Purkinje cell (primary cell): ENCODE data around the gene SPACA9. TPM values are rescaled to one million over a fixed set of nuclear protein-coding genes. Genes with fewer than 3 reads are reported as not detected.

Experiments used
- polyA plus RNA-seq: library from polyadenylated mRNA; unstranded; fragments of >200 nt; fragmentation: Nextera tagmentation; gene quantifications from 2 replicates; pipeline ENCODE4 v1.2.1, GENCODE V29; 2014

The SPACA9 gene
- 24.8 and 38.6 TPM in 2 replicates for polyA plus RNA-seq

GRCh38 chr9:132878695-132879456 is at the start of gene SPACA9:
Gene SPACA9, plus strand, starts transcription at chr9:132878898. Its CDS starts 5,050 bp downstream, at chr9:132883948.

GRCh38 chr9:132877824-132878694 is 639 bp upstream of the SPACA9 start, which contains the start of gene AK8:
Gene AK8, minus strand, starts transcription at chr9:132878284. Its CDS starts 29 bp downstream, at chr9:132878255.

Other genes with a start within 250 kb of the SPACA9 start
- 2.4 and 2.9 TPM in 2 replicates for gene DDX31, start 208.9 kb upstream of the SPACA9 start, polyA plus RNA-seq
- gene GTF3C4, start 208.4 kb upstream of the SPACA9 start, polyA plus RNA-seq = 2.9 and 5.0 TPM in 2 replicates
- 0.11 and 0.77 TPM in 2 replicates for gene AK8, start 614 bp upstream of the SPACA9 start, polyA plus RNA-seq
- gene TSC1, start 65.7 kb downstream of the SPACA9 start, polyA plus RNA-seq = 20.4 and 25.5 TPM in 2 replicates
- not detected in 2 replicates for gene GFI1B, start 99.8 kb downstream of the SPACA9 start, polyA plus RNA-seq
- gene GTF3C5, start 152.1 kb downstream of the SPACA9 start, polyA plus RNA-seq = 1.5 and 4.3 TPM in 2 replicates
- 0.09 and 0.10 TPM in 2 replicates for gene CEL, start 183.1 kb downstream of the SPACA9 start, polyA plus RNA-seq
- gene RALGDS, start 242.3 kb downstream of the SPACA9 start, polyA plus RNA-seq = 0.67 and 0.81 TPM in 2 replicates